ENCODE results near the gene GIGYF1.
"Not testable (repeated sequence)": the region's sequence is repeated elsewhere in the genome, so short reads cannot be mapped to it uniquely, and the experiment has no call there.

The GIGYF1 gene

DNA sequence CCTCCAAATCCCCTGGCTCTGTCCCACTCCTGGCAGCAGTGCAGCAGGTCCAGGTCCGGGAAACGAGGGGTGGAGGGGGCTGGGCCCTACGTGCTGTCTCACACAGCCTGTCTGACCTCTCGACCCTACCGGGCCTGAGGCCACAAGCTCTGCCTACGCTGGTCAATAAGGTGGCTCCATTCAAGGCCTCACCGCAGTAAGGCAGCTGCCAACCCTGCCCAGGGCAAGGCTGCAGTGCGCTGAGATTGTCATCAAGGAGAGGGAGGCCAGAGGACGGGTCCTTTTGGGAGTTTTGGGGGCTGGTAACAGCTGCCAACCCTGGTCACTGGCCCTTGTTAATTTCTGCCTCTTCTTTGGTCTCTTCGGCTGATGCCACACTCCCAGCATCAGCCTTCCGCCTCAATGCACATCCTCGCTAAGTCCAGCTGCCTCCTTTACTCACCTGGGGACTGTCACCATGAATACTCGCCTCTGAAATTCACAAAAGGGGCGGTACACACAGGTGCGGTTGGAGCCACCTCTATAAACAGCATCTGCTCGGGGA is 29.8 kb upstream of the GIGYF1 start:
- H3K36me3 ChIP-seq (ENCODE audit: control insufficient read depth, insufficient read depth, low read length) = no peaks in the 10 kb centered on the region
- peaks cover 64% of the 10 kb centered on the region for H3K27me3 ChIP-seq (ENCODE audit: control insufficient read depth, insufficient read depth, low read length, poor library complexity, severe bottlenecking)
- H3K4me3 ChIP-seq (ENCODE audit: insufficient read depth, low read depth, low read length) = no peak overlapping the region
- peaks cover 7% of the 10 kb centered on the region for H3K4me1 ChIP-seq (ENCODE audit: control insufficient read depth, insufficient read depth, low read length)
- H3K9me3 ChIP-seq (ENCODE audit: control insufficient read depth, low read length) = no peaks in the 10 kb centered on the region
- no peak overlapping the region for H3K27ac ChIP-seq (ENCODE audit: insufficient read depth, low read depth, low read length, poor library complexity, severe bottlenecking)
- WGBS, 2 experiments = 88 to 90% methylated on average over 16 of the region's 16 CpGs

GRCh38 chr7:100722480-100723212 is 28.6 kb upstream of the GIGYF1 start:
- no peaks in the 10 kb centered on the region for H3K36me3 ChIP-seq (ENCODE audit: control insufficient read depth, insufficient read depth, low read length)
- WGBS, 2 experiments = 85 to 87% methylated on average over 17 of the region's 17 CpGs
- H3K27ac ChIP-seq (ENCODE audit: insufficient read depth, low read depth, low read length, poor library complexity, severe bottlenecking) = no peak overlapping the region
- H3K4me1 ChIP-seq (ENCODE audit: control insufficient read depth, insufficient read depth, low read length) = peaks cover 7% of the 10 kb centered on the region
- H3K27me3 ChIP-seq (ENCODE audit: control insufficient read depth, insufficient read depth, low read length, poor library complexity, severe bottlenecking) = peaks cover 64% of the 10 kb centered on the region
- H3K4me3 ChIP-seq (ENCODE audit: insufficient read depth, low read depth, low read length) = no peak overlapping the region
- H3K9me3 ChIP-seq (ENCODE audit: control insufficient read depth, low read length) = no peaks in the 10 kb centered on the region

- Histone ChIP-seq H3K4me1 (ENCODE audit: control insufficient read depth, insufficient read depth, low read length) (peaks cover 7% of the 10 kb centered on the region), H3K27ac (ENCODE audit: insufficient read depth, low read depth, low read length, poor library complexity, severe bottlenecking) (no peak overlapping the region), H3K36me3 (ENCODE audit: control insufficient read depth, insufficient read depth, low read length) (no peaks in the 10 kb centered on the region), H3K4me3 (ENCODE audit: insufficient read depth, low read depth, low read length) (no peak overlapping the region), H3K27me3 (ENCODE audit: control insufficient read depth, insufficient read depth, low read length, poor library complexity, severe bottlenecking) (peaks cover 64% of the 10 kb centered on the region), H3K9me3 (ENCODE audit: control insufficient read depth, low read length) (no peaks in the 10 kb centered on the region)
- WGBS, 2 experiments = 86 to 88% methylated on average over 8 of the region's 8 CpGs
Observed at GRCh38 chr7:100721505-100721812, 27.4 kb upstream of the GIGYF1 start.

GRCh38 chr7:100720671-100721504 is 26.8 kb upstream of the GIGYF1 start:
- H3K4me1 ChIP-seq (ENCODE audit: control insufficient read depth, insufficient read depth, low read length) = peaks cover 7% of the 10 kb centered on the region
- peaks cover 64% of the 10 kb centered on the region for H3K27me3 ChIP-seq (ENCODE audit: control insufficient read depth, insufficient read depth, low read length, poor library complexity, severe bottlenecking)
- no peaks in the 10 kb centered on the region for H3K36me3 ChIP-seq (ENCODE audit: control insufficient read depth, insufficient read depth, low read length)
- no peak overlapping the region for H3K27ac ChIP-seq (ENCODE audit: insufficient read depth, low read depth, low read length, poor library complexity, severe bottlenecking)
- no peaks in the 10 kb centered on the region for H3K9me3 ChIP-seq (ENCODE audit: control insufficient read depth, low read length)
- peak overlapping the region; percentile 34 for H3K4me3 ChIP-seq (ENCODE audit: insufficient read depth, low read depth, low read length)
- WGBS, 2 experiments = 5 to 7% methylated on average over 56 of the region's 56 CpGs

DNA sequence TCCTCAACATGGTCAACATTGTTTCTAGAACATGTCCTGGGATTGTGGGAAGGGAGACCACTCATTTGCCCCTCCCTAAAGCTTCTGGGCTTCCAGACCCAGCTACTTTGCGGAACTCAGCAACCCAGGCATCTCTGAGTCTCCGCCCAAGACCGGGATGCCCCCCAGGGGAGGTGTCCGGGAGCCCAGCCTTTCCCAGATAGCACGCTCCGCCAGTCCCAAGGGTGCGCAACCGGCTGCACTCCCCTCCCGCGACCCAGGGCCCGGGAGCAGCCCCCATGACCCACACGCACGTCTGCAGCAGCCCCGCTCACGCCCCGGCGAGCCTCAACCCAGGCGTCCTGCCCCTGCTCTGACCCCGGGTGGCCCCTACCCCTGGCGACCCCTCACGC is 26.2 kb upstream of the GIGYF1 start, which contains the start of gene EPO:
Gene EPO, plus strand, starts transcription at position 190 of the 392 bp plus-strand sequence. CDS start 513 bp downstream, outside the sequence.
- Histone ChIP-seq H3K27ac (ENCODE audit: insufficient read depth, low read depth, low read length, poor library complexity, severe bottlenecking) (no peak within 1 kb of the TSS), H3K9me3 (ENCODE audit: control insufficient read depth, low read length) (no peaks in the 10 kb centered on the region), H3K4me1 (ENCODE audit: control insufficient read depth, insufficient read depth, low read length) (peaks cover 7% of the 10 kb centered on the region), H3K27me3 (ENCODE audit: control insufficient read depth, insufficient read depth, low read length, poor library complexity, severe bottlenecking) (peaks cover 60% of the 10 kb centered on the region), H3K4me3 (ENCODE audit: insufficient read depth, low read depth, low read length) (peak within 1 kb of the TSS; percentile 34), H3K36me3 (ENCODE audit: control insufficient read depth, insufficient read depth, low read length) (no peaks in the 10 kb centered on the region)
- 1 to 5% methylated on average over 21 of the region's 21 CpGs for WGBS, 2 experiments

- H3K4me3 ChIP-seq (ENCODE audit: insufficient read depth, low read depth, low read length) = no peak overlapping the region
- H3K27me3 ChIP-seq (ENCODE audit: control insufficient read depth, insufficient read depth, low read length, poor library complexity, severe bottlenecking) = peaks cover 54% of the 10 kb centered on the region
- WGBS, 2 experiments = 74 to 83% methylated on average over 7 to 8 of the region's 8 CpGs
Observed at GRCh38 chr7:100719523-100720278, 25.7 kb upstream of the GIGYF1 start.

DNA sequence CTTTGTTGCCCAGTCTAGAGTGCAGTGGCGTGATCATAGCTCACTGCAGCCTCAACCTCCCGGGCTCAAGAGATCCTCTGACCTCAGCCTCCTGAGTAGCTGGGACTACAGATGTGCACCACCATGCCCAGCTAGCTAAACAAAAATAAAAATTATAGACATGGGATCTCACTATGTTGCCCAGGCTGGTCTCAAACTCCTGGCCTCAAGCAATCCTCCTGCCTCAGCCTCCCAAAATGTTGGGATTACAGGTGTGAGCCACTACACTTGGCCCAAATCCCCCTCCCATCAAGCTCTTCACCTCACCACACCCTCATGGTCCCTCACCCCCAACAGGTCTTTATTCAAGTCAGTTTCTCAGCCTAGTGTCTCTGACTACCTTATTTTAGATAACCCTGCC is 23.0 kb upstream of the GIGYF1 start:
- not testable (repeated sequence) for H3K27ac ChIP-seq (ENCODE audit: insufficient read depth, low read depth, low read length, poor library complexity, severe bottlenecking); H3K4me3 ChIP-seq (ENCODE audit: insufficient read depth, low read depth, low read length); H3K9me3 ChIP-seq (ENCODE audit: control insufficient read depth, low read length); H3K36me3 ChIP-seq (ENCODE audit: control insufficient read depth, insufficient read depth, low read length); H3K4me1 ChIP-seq (ENCODE audit: control insufficient read depth, insufficient read depth, low read length)
- peaks cover 31% of the 10 kb centered on the region for H3K27me3 ChIP-seq (ENCODE audit: control insufficient read depth, insufficient read depth, low read length, poor library complexity, severe bottlenecking)
- 90% methylated on average over 2 of the region's 2 CpGs for WGBS, 2 experiments

More at GRCh38 chr7:100719523-100720278, 25.7 kb upstream of the GIGYF1 start:
- Histone ChIP-seq H3K27ac (ENCODE audit: insufficient read depth, low read depth, low read length, poor library complexity, severe bottlenecking) (no peak overlapping the region), H3K36me3 (ENCODE audit: control insufficient read depth, insufficient read depth, low read length) (no peaks in the 10 kb centered on the region), H3K4me1 (ENCODE audit: control insufficient read depth, insufficient read depth, low read length) (peaks cover 7% of the 10 kb centered on the region), H3K9me3 (ENCODE audit: control insufficient read depth, low read length) (no peaks in the 10 kb centered on the region)

GRCh38 chr7:100714725-100715124 is 20.7 kb upstream of the GIGYF1 start:
- H3K4me1 ChIP-seq (ENCODE audit: control insufficient read depth, insufficient read depth, low read length) = no peaks in the 10 kb centered on the region
- no peaks in the 10 kb centered on the region for H3K9me3 ChIP-seq (ENCODE audit: control insufficient read depth, low read length)
- WGBS, 2 experiments = 84 to 87% methylated on average over 8 of the region's 8 CpGs
- H3K36me3 ChIP-seq (ENCODE audit: control insufficient read depth, insufficient read depth, low read length) = no peaks in the 10 kb centered on the region
- peaks cover 7% of the 10 kb centered on the region for H3K27me3 ChIP-seq (ENCODE audit: control insufficient read depth, insufficient read depth, low read length, poor library complexity, severe bottlenecking)
- no peak overlapping the region for H3K27ac ChIP-seq (ENCODE audit: insufficient read depth, low read depth, low read length, poor library complexity, severe bottlenecking)
- no peak overlapping the region for H3K4me3 ChIP-seq (ENCODE audit: insufficient read depth, low read depth, low read length)

DNA sequence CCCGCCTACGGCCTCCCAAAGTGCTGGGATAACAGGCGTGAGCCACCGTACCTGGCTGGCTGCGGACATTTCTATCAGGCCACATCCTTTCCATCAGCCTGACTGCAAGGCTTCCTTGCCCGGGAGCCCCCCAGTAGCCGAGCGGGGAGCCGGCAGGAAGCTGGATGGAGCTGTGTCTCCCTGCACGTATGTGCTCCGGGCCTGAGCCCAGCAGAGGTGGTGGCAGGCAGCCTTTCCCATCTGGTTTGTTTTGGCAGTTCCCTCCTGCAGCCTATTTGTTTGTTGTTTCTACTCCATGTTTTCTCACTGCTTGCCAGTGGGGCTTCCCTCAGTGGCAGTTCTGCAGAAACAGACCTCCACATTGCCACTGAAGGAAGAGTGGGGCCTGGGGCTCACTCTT is 17.3 kb upstream of the GIGYF1 start:
- WGBS, 2 experiments = 90 to 91% methylated on average over 11 of the region's 11 CpGs

More for the DNA sequence above, 17.3 kb upstream of the GIGYF1 start:
- Histone ChIP-seq H3K36me3 (ENCODE audit: control insufficient read depth, insufficient read depth, low read length) (peaks cover 13% of the 10 kb centered on the region), H3K9me3 (ENCODE audit: control insufficient read depth, low read length) (no peaks in the 10 kb centered on the region), H3K27me3 (ENCODE audit: control insufficient read depth, insufficient read depth, low read length, poor library complexity, severe bottlenecking) (no peaks in the 10 kb centered on the region), H3K27ac (ENCODE audit: insufficient read depth, low read depth, low read length, poor library complexity, severe bottlenecking) (no peak overlapping the region), H3K4me3 (ENCODE audit: insufficient read depth, low read depth, low read length) (no peak overlapping the region), H3K4me1 (ENCODE audit: control insufficient read depth, insufficient read depth, low read length) (peaks cover 9% of the 10 kb centered on the region)
